GM18858 (cell line): ENCODE measurements around the gene ZMAT2.
"Not testable (repeated sequence)": the region's sequence is repeated elsewhere in the genome, so short reads cannot be mapped to it uniquely, and the experiment has no call there.

Experiments used
- ATAC-seq: cut with Tn5 transposase; IDR thresholded peaks from one replicate; pipeline ENCODE4 v1.9.1; 2021; ENCODE audit not compliant: unreplicated experiment

ZMAT2 gene

GRCh38 chr5:140700177-140701144 lies at the start of gene ZMAT2:
ZMAT2 (plus strand) TSS chr5:140700447; CDS start chr5:140700461, 14 bp downstream.
- ATAC-seq: peak; percentile 89

- no peak for ATAC-seq
Measured at GRCh38 chr5:140658870-140659269, 41.4 kb upstream of the ZMAT2 start.

GRCh38 chr5:140660371-140660770 lies 39.9 kb upstream of the ZMAT2 start:
- ATAC-seq: not testable (repeated sequence)

GRCh38 chr5:140664030-140664358 lies 36.3 kb upstream of the ZMAT2 start:
- no peak for ATAC-seq

- ATAC-seq: peak; percentile 95
Measured at GRCh38 chr5:140664359-140665119, 35.7 kb upstream of the ZMAT2 start, which contains the start of gene WDR55. WDR55 (plus strand) TSS chr5:140664904; CDS start chr5:140664913, 9 bp downstream.

DNA sequence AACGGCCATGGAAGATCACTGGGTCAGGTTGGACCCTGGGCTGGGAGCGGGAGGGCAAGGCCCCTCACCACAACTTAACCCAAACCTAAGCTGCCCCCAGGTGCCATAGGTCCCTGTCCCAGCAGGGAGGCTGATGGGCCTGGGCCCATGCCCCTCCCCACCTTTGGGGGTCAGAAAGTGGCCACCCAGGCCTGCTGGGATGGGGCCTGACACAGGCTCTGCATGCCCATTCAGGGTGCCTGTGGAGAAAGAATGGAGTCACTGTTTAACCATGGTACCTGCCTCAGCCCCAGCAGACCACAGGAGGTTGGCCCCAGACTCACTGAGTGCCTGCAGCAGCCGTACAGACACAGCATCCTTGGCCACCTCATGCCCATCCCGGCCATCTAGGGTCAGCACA lies 29.2 kb upstream of the ZMAT2 start:
- ATAC-seq: not testable (repeated sequence)

- ATAC-seq: no peak
Measured at GRCh38 chr5:140671472-140672125, 28.6 kb upstream of the ZMAT2 start.

- no peak for ATAC-seq
Measured at GRCh38 chr5:140672455-140673186, 27.6 kb upstream of the ZMAT2 start.

DNA sequence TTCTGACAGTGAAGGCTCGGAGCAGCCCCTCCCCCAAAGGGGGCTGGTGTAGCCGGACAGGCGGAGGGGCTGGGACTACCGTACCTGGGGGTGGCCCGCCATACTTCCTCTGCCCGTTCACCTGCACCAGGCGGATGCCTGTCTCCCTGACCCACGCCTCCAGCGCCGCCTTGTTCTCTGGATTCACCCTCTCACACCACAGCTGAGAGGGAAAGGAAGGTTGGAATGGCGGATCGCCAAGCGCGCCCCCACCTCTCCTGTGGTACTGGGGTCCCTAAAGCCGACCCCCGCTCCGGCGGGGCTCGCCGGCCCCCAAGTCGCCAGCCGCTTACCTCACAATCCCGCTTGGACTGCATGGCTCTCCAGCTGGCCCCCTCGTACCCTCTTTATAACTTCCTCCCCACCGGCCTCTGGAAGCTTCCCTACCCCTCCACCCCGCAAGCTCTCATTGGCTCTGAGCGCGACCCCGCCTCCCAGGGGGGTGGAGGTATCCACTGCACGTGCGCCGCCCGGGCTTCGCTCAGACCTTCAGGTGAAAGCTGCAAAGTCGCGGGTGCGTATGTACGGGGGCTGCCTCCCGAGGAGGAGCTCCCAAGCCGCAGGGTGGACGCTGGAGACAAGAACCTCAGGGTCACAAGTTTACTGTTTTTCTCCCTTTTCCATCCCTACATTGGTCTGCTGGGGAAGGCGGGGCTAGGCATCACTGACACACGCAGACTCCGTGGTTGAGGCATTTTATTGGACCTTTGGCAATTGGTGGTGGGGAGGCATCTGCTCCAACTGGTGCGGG lies 26.9 kb upstream of the ZMAT2 start, which contains the start of gene DND1:
Gene DND1, minus strand, starts transcription at position 390 of the 790 bp plus-strand sequence. Its CDS starts 34 bp downstream, at position 356.
- no peak for ATAC-seq

DNA sequence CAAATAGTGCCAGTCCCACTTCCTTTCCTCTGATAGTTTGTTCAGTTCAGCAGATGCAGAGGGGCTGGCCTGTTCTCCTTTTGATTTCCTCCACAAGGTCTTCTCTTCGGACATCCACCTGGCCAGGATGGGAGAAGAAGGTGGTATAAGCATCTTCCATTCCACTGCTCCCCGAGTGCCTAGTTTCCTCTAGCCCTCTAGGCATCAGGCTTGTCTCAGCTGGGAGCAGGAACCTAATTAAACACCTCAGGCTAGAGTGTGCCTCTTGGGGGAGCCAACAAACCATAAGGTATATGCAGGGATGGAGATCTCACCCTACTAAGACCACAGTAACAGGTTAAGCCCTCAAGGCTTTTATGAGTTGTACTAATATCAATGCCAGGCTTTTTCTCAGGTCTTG lies 26.0 kb upstream of the ZMAT2 start:
- ATAC-seq: no peak

DNA sequence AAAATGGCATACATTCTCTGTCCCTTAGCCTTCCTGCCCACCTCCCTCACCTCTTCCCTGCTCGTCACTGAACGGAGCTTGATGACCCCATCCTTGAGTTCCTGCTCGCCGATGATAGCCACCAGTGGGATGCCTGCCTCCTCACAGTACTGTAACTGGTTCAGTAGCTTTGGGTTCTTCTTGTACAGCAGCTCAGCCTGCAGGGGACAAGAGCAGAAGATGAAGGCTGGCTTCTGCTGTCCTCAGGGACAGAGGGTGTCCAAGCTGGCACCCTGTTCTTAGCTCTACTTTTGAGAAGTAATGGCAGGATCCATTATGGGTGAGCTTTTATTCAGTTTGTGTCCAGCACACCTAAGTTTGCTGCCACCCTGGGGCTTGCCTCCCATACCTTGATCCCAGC lies 25.6 kb upstream of the ZMAT2 start:
- ATAC-seq: no peak

DNA sequence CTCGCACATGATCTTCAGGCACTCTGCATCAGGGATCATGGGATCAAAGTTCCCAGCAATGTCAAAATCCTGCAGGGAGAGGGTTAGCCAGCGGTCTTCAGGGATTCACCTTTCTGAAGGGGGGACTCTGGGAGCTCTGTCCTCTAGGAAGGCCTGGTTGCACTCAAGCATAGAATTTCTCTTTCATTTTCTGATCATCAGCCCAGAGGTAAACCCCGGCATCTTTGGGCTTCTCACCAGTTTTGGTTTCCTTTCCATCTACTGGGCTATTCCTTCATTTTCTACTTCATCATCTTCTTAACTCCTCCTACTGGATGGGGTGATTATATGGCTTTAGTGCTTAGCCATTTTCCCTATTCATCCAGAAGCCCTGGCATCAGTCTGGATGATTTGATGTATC lies 22.3 kb upstream of the ZMAT2 start:
- peak; percentile 42 for ATAC-seq

DNA sequence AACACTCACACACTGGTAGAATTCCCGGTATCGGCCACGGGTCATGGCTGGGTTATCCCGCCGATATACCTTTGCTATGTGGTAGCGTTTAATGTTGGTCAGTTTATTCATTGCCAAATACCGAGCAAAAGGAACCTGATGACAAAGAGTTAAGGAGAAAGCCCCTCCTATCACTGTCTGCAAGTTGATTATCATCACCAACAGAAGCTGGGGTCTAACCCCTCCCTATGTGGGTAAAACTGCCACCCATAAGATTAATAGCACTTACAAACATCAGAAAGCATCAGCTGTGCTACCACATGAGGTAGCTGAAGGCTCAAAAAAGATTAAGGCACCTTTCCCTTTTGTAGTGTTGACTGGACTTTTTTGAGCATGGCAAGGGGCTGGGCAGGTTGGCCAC lies 21.3 kb upstream of the ZMAT2 start:
- no peak for ATAC-seq

DNA sequence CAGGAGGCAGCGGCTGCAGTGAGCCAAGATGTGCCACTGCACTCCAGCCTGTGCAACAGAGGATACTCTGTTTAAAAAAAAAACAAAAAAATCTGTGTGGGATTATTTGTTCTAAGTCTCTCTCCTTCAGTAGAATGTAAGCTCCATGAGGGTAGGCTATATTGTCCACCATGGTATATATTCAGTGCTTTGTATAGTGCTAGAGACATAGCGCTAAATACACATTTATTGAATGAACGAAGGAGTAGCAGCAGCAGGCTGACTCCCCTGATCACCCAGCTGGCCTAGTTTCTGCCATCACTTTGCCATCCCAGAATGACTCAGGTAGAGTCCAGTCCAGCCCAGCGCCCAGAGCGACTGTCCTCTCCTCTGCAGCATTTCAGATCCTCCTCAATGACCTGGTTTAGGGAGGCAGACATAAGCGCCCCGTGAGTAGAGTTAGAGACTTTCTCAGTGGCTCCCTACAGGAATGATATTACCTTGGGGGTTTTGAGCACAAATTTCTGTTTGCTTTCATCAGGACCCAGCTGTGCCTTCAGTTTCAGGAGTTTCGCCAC lies 9.8 kb upstream of the ZMAT2 start:
- no peak for ATAC-seq

DNA sequence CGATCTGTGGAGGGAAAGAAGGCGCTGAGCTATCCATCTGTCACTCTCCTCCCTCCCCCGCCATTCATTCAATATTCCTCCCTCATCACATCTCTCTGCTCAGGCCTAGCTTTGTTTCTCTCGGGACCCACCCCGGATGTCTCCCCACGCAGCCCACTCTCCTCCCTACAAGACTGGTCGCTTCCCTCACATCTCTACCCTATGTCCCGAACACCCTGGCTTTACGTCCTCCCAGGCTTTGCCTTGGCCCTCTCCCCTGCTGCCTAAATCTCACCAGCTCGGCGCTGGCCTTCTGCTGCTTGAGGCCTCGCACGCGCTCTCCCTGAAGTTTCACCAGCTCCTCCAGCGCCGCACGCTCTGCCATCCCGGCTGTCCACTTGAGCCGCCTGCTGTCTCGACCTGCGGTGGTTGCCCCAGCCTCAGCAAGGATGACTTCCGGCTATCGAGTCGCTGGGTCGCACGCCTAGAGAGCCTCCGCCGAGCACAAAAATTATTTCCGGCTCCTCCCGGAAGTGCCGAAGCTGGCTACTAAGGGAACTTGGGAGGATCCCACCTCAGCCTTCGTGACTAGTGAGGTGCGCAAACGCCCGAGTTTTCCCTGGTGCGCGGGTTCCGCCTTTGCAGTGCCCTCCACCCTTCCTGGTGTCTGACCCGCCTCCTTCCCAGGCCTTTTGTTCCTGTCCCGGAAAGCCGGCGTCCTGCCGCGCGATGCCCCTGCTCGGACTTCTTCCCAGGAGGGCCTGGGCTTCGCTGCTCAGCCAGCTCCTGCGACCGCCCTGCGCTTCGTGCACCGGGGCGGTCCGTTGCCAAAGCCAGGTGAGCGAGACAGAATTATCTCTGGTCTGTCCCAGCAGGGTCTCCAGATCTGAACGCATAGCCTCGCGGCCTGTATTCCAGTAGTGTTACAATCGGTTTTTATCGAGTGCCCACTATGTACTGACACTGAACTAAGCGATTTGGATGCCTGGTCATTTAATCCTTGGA lies 9.0 kb upstream of the ZMAT2 start, which contains the start of the genes HARS1 and HARS2:
Gene HARS1, minus strand, starts transcription at position 430 of the 984 bp plus-strand sequence. Its CDS starts 66 bp downstream, at position 364.
Gene HARS2, plus strand, starts transcription at position 515 of the 984 bp plus-strand sequence. Its CDS starts 194 bp downstream, at position 709.
- ATAC-seq: peak; percentile 93

DNA sequence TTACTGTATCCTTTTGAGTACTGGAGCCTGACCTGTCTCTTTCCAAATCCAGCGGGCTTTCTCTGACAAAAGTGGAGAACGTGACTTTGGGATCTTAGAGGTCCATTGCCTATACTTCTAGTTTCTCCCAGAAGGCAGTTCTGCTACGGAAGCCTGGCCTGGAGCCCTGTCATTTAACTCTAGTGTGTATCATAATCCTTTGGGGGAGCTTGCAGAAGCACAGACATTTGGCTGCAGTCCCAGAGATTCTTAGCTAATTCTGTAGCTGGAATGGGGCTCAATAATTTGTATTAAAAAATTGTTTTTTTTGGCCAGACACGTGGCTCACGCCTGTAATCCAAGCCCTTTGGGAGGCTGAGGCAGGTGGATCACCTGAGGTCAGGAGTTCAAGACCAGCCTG lies 6.0 kb upstream of the ZMAT2 start:
- no peak for ATAC-seq

GRCh38 chr5:140696891-140697492 lies 3.3 kb upstream of the ZMAT2 start:
- no peak for ATAC-seq

GRCh38 chr5:140707812-140708211 lies 7.6 kb downstream of the ZMAT2 start:
- no peak for ATAC-seq
